Endodermal cell (in vitro differentiated cells): ENCODE measurements around the gene SPINK2. TPM values are rescaled to one million over a fixed set of nuclear protein-coding genes. Genes with fewer than 3 reads are reported as not detected.
A peak's percentile ranks its signal among the peaks of the same experiment; 100 is the strongest.

Experiments
- DNase-seq: peaks from one replicate; pipeline ENCODE4 v3.0.0-alpha.2; 2017
- H3K27ac ChIP-seq: 2 replicates; pipeline ENCODE4 v1.5.1; 2013; ENCODE audit warnings: mild to moderate bottlenecking, low read depth, low read length, moderate library complexity
- H3K27me3 ChIP-seq: 2 replicates; pipeline ENCODE4 v1.6.1; 2013; ENCODE audit warnings: mild to moderate bottlenecking, low read length, moderate library complexity; ENCODE audit not compliant: insufficient read depth, control insufficient read depth, poor library complexity, severe bottlenecking
- H3K36me3 ChIP-seq: 2 replicates; pipeline ENCODE4 v1.7.0; 2013; ENCODE audit warnings: mild to moderate bottlenecking, low read length, moderate library complexity; ENCODE audit not compliant: control insufficient read depth, insufficient read depth
- H3K4me1 ChIP-seq: one replicate; pipeline ENCODE4 v1.7.0; 2013; ENCODE audit warnings: low read length; ENCODE audit not compliant: control insufficient read depth, insufficient read depth
- H3K4me3 ChIP-seq: 2 replicates; pipeline ENCODE4 v1.5.1; 2013; ENCODE audit warnings: mild to moderate bottlenecking, low read length, moderate library complexity
- H3K9ac ChIP-seq: 2 replicates; pipeline ENCODE4 v1.6.1; 2013; ENCODE audit warnings: mild to moderate bottlenecking, low read length, moderate library complexity; ENCODE audit not compliant: poor library complexity, severe bottlenecking; ENCODE audit errors: extremely low read depth
- H3K9me3 ChIP-seq: 2 replicates; pipeline ENCODE4 v1.6.1; 2013; ENCODE audit warnings: mild to moderate bottlenecking, low read length, moderate library complexity; ENCODE audit not compliant: control insufficient read depth
- H3K27ac Mint-ChIP-seq: 2 replicates; pipeline ENCODE4 v1.8.0; 2020; ENCODE audit warnings: mixed read lengths
- H3K27me3 Mint-ChIP-seq: 2 replicates; pipeline ENCODE4 v1.8.0; 2021; ENCODE audit warnings: mild to moderate bottlenecking, mixed read lengths; ENCODE audit not compliant: insufficient read depth
- H3K36me3 Mint-ChIP-seq: 2 replicates; pipeline ENCODE4 v1.8.0; 2020; ENCODE audit warnings: low read depth, mixed read lengths
- H3K4me1 Mint-ChIP-seq: 2 replicates; pipeline ENCODE4 v1.8.0; 2020; ENCODE audit warnings: mixed read lengths
- H3K4me3 Mint-ChIP-seq: 2 replicates; pipeline ENCODE4 v1.8.0; 2020; ENCODE audit warnings: mild to moderate bottlenecking, moderate library complexity, mixed read lengths
- H3K9me3 Mint-ChIP-seq: 2 replicates; pipeline ENCODE4 v1.8.0; 2020; ENCODE audit warnings: mild to moderate bottlenecking, mixed read lengths
- CTCF ChIP-seq: fragments of 200-600 bp; sonication (generic); conservative IDR thresholded peaks from 2 replicates; pipeline ENCODE4 v1.5.0; 2021; ENCODE audit warnings: antibody characterized with exemption, mild to moderate bottlenecking
- WGBS, 2 experiments: methylation state at CpG; one replicate each; pipeline versions ENCODE4 v1.1.5 to v1.1.7; 2013; ENCODE audit warnings: missing lambda C conversion rate in 2 of 2, mixed read lengths in 1 of 2; ENCODE audit not compliant: insufficient coverage in 1 of 2, insufficient read length in 1 of 2; 5-methylcytosine and 5-hydroxymethylcytosine counted together
- total RNA-seq, 2 donors: library from RNA; stranded (reverse); fragmentation: NEBNext Ultra II Directional in 1 of 2; extraction: Animal tissue kit (Norgen Biotek cat#: 25700) in 1 of 2; gene quantifications; 2 replicates in 1 of 2; 3 replicates in 1 of 2; pipeline ENCODE4 v1.2.1, GENCODE V29; 2021

The SPINK2 gene
- total RNA-seq, 2 donors from 2014 or later: 0.59 to 0.62 TPM

GRCh38 chr4:56844802-56845580 lies 23.5 kb upstream of the SPINK2 start:
- Histone ChIP-seq H3K9me3 (no peaks in the 10 kb centered on the region), H3K36me3 (no peaks in the 10 kb centered on the region), H3K9ac (no peak overlapping the region), H3K4me1 (no peaks in the 10 kb centered on the region), H3K27ac (no peak overlapping the region), H3K4me3 (no peak overlapping the region), H3K27me3 (no peaks in the 10 kb centered on the region)
- no peaks in the 10 kb centered on the region for H3K9me3 Mint-ChIP-seq
- H3K27ac Mint-ChIP-seq: no peak overlapping the region
- H3K4me3 Mint-ChIP-seq: no peak overlapping the region
- DNase-seq: peak; percentile 70
- no peaks in the 10 kb centered on the region for H3K36me3 Mint-ChIP-seq
- peaks cover 15% of the 10 kb centered on the region for H3K4me1 Mint-ChIP-seq
- 68 to 93% methylated on average over 2 to 4 of the region's 4 CpGs for WGBS, 2 experiments
- TF ChIP-seq CTCF: no peak
- H3K27me3 Mint-ChIP-seq: peaks cover 85% of the 10 kb centered on the region

GRCh38 chr4:56843421-56843899 lies 22.0 kb upstream of the SPINK2 start:
- no peak overlapping the region for H3K4me3 ChIP-seq
- Mint-ChIP-seq H3K27me3 (peaks cover 75% of the 10 kb centered on the region), H3K9me3 (no peaks in the 10 kb centered on the region), H3K27ac (no peak overlapping the region), H3K4me1 (peaks cover 15% of the 10 kb centered on the region), H3K36me3 (no peaks in the 10 kb centered on the region), H3K4me3 (no peak overlapping the region)
- no peak overlapping the region for H3K9ac ChIP-seq
- no peaks in the 10 kb centered on the region for H3K36me3 ChIP-seq
- peak; percentile 79 for DNase-seq
- H3K4me1 ChIP-seq: no peaks in the 10 kb centered on the region
- WGBS, 2 experiments: 75 to 77% methylated on average over 13 of the region's 13 CpGs
- H3K27me3 ChIP-seq: no peaks in the 10 kb centered on the region
- no peaks in the 10 kb centered on the region for H3K9me3 ChIP-seq
- H3K27ac ChIP-seq: no peak overlapping the region
- peak; percentile 55 for TF ChIP-seq CTCF

DNA sequence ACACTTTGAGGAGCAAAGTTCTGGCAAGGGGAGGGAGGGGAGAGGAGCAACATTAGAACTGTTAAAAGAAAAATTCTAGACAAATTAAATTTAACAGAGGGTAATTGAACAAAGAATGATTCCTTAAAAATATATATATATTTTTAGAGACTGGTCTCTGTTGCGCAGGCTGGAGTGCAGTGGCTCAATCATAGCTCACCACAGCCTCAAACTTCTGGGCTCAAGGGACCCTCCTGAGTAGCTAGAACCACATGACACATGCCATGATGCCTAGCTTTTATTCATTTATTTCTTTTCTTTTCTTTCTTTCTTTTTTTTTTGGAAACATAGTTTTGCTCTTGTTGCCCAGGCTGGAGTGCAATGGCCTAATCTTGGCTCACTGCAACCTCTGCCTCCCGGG lies 19.1 kb upstream of the SPINK2 start:
- Mint-ChIP-seq H3K9me3 (no peaks in the 10 kb centered on the region), H3K36me3 (no peaks in the 10 kb centered on the region), H3K27me3 (peaks cover 46% of the 10 kb centered on the region), H3K4me3 (no peak overlapping the region), H3K27ac (no peak overlapping the region), H3K4me1 (peaks cover 22% of the 10 kb centered on the region)
- Histone ChIP-seq H3K36me3 (no peaks in the 10 kb centered on the region), H3K4me1 (peaks cover 4% of the 10 kb centered on the region), H3K27me3 (no peaks in the 10 kb centered on the region), H3K27ac (no peak overlapping the region), H3K4me3 (no peak overlapping the region), H3K9ac (no peak overlapping the region), H3K9me3 (no peaks in the 10 kb centered on the region)
- TF ChIP-seq CTCF: no peak
- 97 to 100% methylated on average over 1 to 2 of the region's 2 CpGs for WGBS, 2 experiments
- DNase-seq: no peak
